ENCODE measurements around the gene IL17RA. TPM values are rescaled to one million over a fixed set of nuclear protein-coding genes. Genes with fewer than 3 reads are reported as not detected.

The IL17RA gene
- total and polyA plus RNA-seq, 2 donors (not counting 3 experiments of a cell fraction or from before 2014, with no cell fraction given): 13.0 to 19.3 TPM

GRCh38 chr22:17064498-17065100 lies 20.2 kb upstream of the IL17RA start:
- Histone ChIP-seq H4K20me1 (replicated peaks; ENCODE audit: control insufficient read depth, extremely low read depth, insufficient read depth, low read length) (no peaks in the 10 kb centered on the region), H3K79me2 (ENCODE audit: control insufficient read depth, insufficient read depth, low read length) (no peaks in the 10 kb centered on the region), H3K27ac (ENCODE audit: insufficient read depth, low read depth, low read length) (peak overlapping the region; percentile 92), H3K27me3 (ENCODE audit: control insufficient read depth in 2 of 2, insufficient read depth in 2 of 2, low read length in 2 of 2) (peaks cover 0 to 5% of the 10 kb centered on the region in 2 experiments), H3K9me1 (replicated peaks; ENCODE audit: control insufficient read depth, extremely low read depth, insufficient read depth, low read length) (no peaks in the 10 kb centered on the region), H3K4me2 (ENCODE audit: insufficient read depth, low read length) (no peak overlapping the region), H3K9me3 (replicated peaks; ENCODE audit: control insufficient read depth, insufficient read depth, low read length) (no peaks in the 10 kb centered on the region), H3K9ac (replicated peaks; ENCODE audit: extremely low read depth, insufficient read depth, low read length) (no peak overlapping the region), H3K4me1 (ENCODE audit: control insufficient read depth, extremely low read depth, insufficient read depth, low read length) (peaks cover 33% of the 10 kb centered on the region), H3K4me3 (replicated peaks in 1 of 3; ENCODE audit: insufficient read depth in 1 of 3, low read depth in 1 of 3, low read length in 3 of 3) (no peak overlapping the region), H3K36me3 (ENCODE audit: control insufficient read depth in 2 of 2, extremely low read depth in 1 of 2, insufficient read depth in 2 of 2, low read length in 2 of 2) (no peaks in the 10 kb centered on the region), H2AFZ (ENCODE audit: low read depth, low read length) (no peak overlapping the region)
- BruUV-seq (replicated peaks): no TSS peak
- POLR2A ChIA-PET: no interaction called here
- no peak for TF ChIP-seq JUN (IDR thresholded peaks at IDR 0.05; ENCODE audit: borderline replicate concordance, insufficient read depth, insufficient read length, low read depth)
- DNase-seq (ENCODE audit: low read depth, low spot score) (no peak), FAIRE-seq (no peak)
- CTCF ChIA-PET: interaction anchor here (1.0 to 1.8 kb wide), 5 partner anchors 7 to 1085 kb away, joined by 3 to 25 read pairs (median 5); partner anchors contain the start of gene USP18
- dilution Hi-C loops (cut with MboI; ENCODE audit: extremely low pct_ligation_motif_present, low sequenced_read_pairs) (no loop called here), intact Hi-C loops (cut with micrococcal nuclease) (no loop called here)

- Histone ChIP-seq H3K9me3 (replicated peaks; ENCODE audit: control insufficient read depth, insufficient read depth, low read length) (no peaks in the 10 kb centered on the region), H3K4me2 (ENCODE audit: insufficient read depth, low read length) (no peak overlapping the region), H3K27me3 (ENCODE audit: control insufficient read depth in 2 of 2, insufficient read depth in 2 of 2, low read length in 2 of 2) (peaks cover 0 to 3% of the 10 kb centered on the region in 2 experiments), H2AFZ (ENCODE audit: low read depth, low read length) (no peak overlapping the region), H4K20me1 (replicated peaks; ENCODE audit: control insufficient read depth, extremely low read depth, insufficient read depth, low read length) (no peaks in the 10 kb centered on the region), H3K4me1 (ENCODE audit: control insufficient read depth, extremely low read depth, insufficient read depth, low read length) (peaks cover 39% of the 10 kb centered on the region), H3K79me2 (ENCODE audit: control insufficient read depth, insufficient read depth, low read length) (no peaks in the 10 kb centered on the region), H3K36me3 (ENCODE audit: control insufficient read depth in 2 of 2, extremely low read depth in 1 of 2, insufficient read depth in 2 of 2, low read length in 2 of 2) (no peaks in the 10 kb centered on the region), H3K9me1 (replicated peaks; ENCODE audit: control insufficient read depth, extremely low read depth, insufficient read depth, low read length) (no peaks in the 10 kb centered on the region), H3K27ac (ENCODE audit: insufficient read depth, low read depth, low read length) (no peak overlapping the region), H3K9ac (replicated peaks; ENCODE audit: extremely low read depth, insufficient read depth, low read length) (no peak overlapping the region), H3K4me3 (replicated peaks in 1 of 3; ENCODE audit: insufficient read depth in 1 of 3, low read depth in 1 of 3, low read length in 3 of 3) (no peak overlapping the region)
- POLR2A ChIA-PET: no interaction called here
- TF ChIP-seq EZH2 (IDR thresholded peaks at IDR 0.05; ENCODE audit: borderline replicate concordance, low read depth, low read length, severe bottlenecking) (no peak), MAX (IDR thresholded peaks at IDR 0.05; ENCODE audit: insufficient read depth, insufficient read length) (no peak), POLR2AphosphoS5 (IDR thresholded peaks at IDR 0.05; ENCODE audit: insufficient read depth, low read depth, low read length) (no peak), MYC (IDR thresholded peaks at IDR 0.05; ENCODE audit: low read depth, low read length) (no peak), CTCF (IDR thresholded peaks at IDR 0.05; ENCODE audit: extremely low read depth in 1 of 2, insufficient read depth in 1 of 2, low read depth in 1 of 2, low read length in 2 of 2) (no peak), POLR2A (IDR thresholded peaks at IDR 0.05; ENCODE audit: low read depth, low read length) (no peak), GATA2 (IDR thresholded peaks at IDR 0.05; ENCODE audit: insufficient read depth, insufficient read length, low read depth, low read length) (no peak), FOS (IDR thresholded peaks at IDR 0.05; ENCODE audit: borderline replicate concordance, insufficient read depth, low read length) (no peak), JUN (IDR thresholded peaks at IDR 0.05; ENCODE audit: borderline replicate concordance, insufficient read depth, insufficient read length, low read depth) (no peak)
- intact Hi-C loops (cut with micrococcal nuclease) (no loop called here), dilution Hi-C loops (cut with MboI; ENCODE audit: extremely low pct_ligation_motif_present, low sequenced_read_pairs) (no loop called here)
- no peak for FAIRE-seq
- no TSS peak for BruUV-seq (replicated peaks)
- DNase-seq (ENCODE audit: low read depth, low spot score): no peak
- CTCF ChIA-PET: no interaction called here
These were observed 19.4 kb upstream of the IL17RA start for GRCh38 chr22:17065433-17065832.
